Skeletal muscle satellite cell (primary cell): Measurements from ENCODE around the gene OR8K5. TPM values are rescaled to one million over a fixed set of nuclear protein-coding genes. Genes with fewer than 3 reads are reported as not detected.
"Not testable (repeated sequence)": the region's sequence is repeated elsewhere in the genome, so short reads cannot be mapped to it uniquely, and the experiment has no call there.

ENCODE experiments used
- H3K27me3 ChIP-seq: 2 replicates; pipeline ENCODE4 v1.7.0; 2013; ENCODE audit warnings: low read length; ENCODE audit not compliant: control insufficient read depth, insufficient read depth
- H3K36me3 ChIP-seq: 2 replicates; pipeline ENCODE4 v1.7.0; 2013; ENCODE audit warnings: mild to moderate bottlenecking, control low read depth, low read length; ENCODE audit not compliant: insufficient read depth
- H3K4me1 ChIP-seq: 2 replicates; pipeline ENCODE4 v1.7.0; 2013; ENCODE audit warnings: low read length; ENCODE audit not compliant: control insufficient read depth, insufficient read depth
- H3K4me2 ChIP-seq: 2 replicates; pipeline ENCODE4 v1.7.0; 2013; ENCODE audit warnings: mild to moderate bottlenecking, low read length
- H3K4me3 ChIP-seq: 2 replicates; pipeline ENCODE4 v1.7.0; 2013; ENCODE audit warnings: low read length
- H3K9ac ChIP-seq: 2 replicates; pipeline ENCODE4 v1.7.0; 2013; ENCODE audit warnings: mild to moderate bottlenecking, low read depth, low read length, moderate library complexity
- H3K9me3 ChIP-seq: replicated peaks from 2 replicates; pipeline ENCODE4 v1.7.0; 2013; ENCODE audit warnings: mild to moderate bottlenecking, control low read depth, low read length
- total RNA-seq: library from RNA; depleted of rRNA; stranded (reverse); fragments of >200 nt; gene quantifications from 2 replicates; pipeline ENCODE4 v1.2.3, GENCODE V29; 2012; rRNA removed

OR8K5 gene, protein sequence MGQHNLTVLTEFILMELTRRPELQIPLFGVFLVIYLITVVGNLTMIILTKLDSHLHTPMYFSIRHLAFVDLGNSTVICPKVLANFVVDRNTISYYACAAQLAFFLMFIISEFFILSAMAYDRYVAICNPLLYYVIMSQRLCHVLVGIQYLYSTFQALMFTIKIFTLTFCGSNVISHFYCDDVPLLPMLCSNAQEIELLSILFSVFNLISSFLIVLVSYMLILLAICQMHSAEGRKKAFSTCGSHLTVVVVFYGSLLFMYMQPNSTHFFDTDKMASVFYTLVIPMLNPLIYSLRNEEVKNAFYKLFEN
- total RNA-seq = not detected in 2 replicates

GRCh38 chr11:56160217-56160616 is at the start of gene OR8K5:
Gene OR8K5, minus strand, starts transcription at chr11:56160317. Its CDS starts 0 bp downstream, at chr11:56160317.
- no peak within 1 kb of the TSS for H3K4me3 ChIP-seq
- H3K27me3 ChIP-seq = no peaks in the 10 kb centered on the region
- no peaks in the 10 kb centered on the region for H3K36me3 ChIP-seq
- no peak within 1 kb of the TSS for H3K9ac ChIP-seq
- H3K4me1 ChIP-seq = no peaks in the 10 kb centered on the region
- no peak within 1 kb of the TSS for H3K4me2 ChIP-seq
- no peaks in the 10 kb centered on the region for H3K9me3 ChIP-seq

DNA sequence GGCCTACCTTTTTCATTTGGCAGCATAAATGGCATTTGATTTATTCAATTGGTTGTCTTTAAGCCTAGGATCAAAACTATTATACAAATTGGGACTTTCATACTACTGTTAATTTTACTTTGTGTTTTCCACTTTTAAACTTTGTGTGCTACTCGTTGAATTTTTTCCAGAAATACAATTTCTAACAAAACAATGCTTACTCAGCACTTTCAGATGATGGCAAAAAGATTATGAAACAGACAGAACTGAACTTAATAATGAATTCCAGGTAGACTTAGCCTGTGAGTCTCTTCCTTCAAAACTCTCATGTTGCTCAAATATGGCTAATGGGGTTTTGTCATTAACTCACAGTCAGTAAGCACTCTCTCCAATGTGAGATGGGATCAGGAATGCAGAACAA is 47.7 kb upstream of the OR8K5 start:
- no peaks in the 10 kb centered on the region for H3K4me1 ChIP-seq
- H3K9ac ChIP-seq = no peak overlapping the region
- H3K9me3 ChIP-seq = peaks cover 5% of the 10 kb centered on the region
- H3K27me3 ChIP-seq = no peaks in the 10 kb centered on the region
- H3K4me3 ChIP-seq = no peak overlapping the region
- no peaks in the 10 kb centered on the region for H3K36me3 ChIP-seq
- no peak overlapping the region for H3K4me2 ChIP-seq

DNA sequence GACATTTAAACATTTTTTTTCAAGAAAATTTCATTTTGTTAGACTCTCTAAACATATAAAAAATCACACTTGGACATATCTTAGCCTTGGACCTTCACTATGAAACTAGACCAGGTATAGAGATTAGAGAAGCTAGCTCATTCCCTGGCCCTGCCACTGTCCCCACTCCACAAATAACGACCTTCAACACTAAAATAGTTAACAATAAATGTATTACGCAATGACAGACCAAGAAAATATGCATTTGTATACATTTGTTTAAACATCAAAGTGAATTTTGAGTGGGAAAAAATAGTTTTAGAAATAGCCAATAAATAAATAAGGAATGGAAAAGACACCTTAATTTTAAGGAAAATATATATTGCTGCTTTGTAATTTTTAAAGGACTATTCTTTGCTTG is 37.2 kb upstream of the OR8K5 start:
- Histone ChIP-seq H3K9me3 (peaks cover 4% of the 10 kb centered on the region), H3K4me1 (no peaks in the 10 kb centered on the region), H3K4me3 (no peak overlapping the region), H3K27me3 (no peaks in the 10 kb centered on the region), H3K4me2 (no peak overlapping the region), H3K36me3 (no peaks in the 10 kb centered on the region), H3K9ac (no peak overlapping the region)

GRCh38 chr11:56196705-56197104 is 36.6 kb upstream of the OR8K5 start:
- no peaks in the 10 kb centered on the region for H3K27me3 ChIP-seq
- H3K4me1 ChIP-seq = no peaks in the 10 kb centered on the region
- H3K4me3 ChIP-seq = no peak overlapping the region
- H3K9me3 ChIP-seq = peaks cover 4% of the 10 kb centered on the region
- H3K9ac ChIP-seq = no peak overlapping the region
- H3K4me2 ChIP-seq = no peak overlapping the region
- no peaks in the 10 kb centered on the region for H3K36me3 ChIP-seq

DNA sequence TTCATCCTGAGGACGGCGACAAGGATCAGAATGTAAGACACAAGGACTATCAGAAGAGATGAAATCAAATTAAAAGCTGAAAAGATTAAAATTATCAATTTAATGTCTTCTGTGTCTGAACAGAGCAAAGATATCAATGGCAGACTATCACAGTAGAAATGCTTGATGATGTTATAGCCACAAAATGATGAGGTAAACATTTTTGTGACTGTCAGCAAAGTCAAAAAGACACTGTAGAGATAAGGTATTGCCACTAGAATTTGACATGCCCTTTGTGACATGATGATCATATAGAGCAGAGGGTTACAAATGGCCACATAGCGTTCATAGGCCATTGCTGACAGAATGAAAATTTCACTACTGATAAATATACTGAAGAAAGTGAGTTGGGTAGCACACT is 28.5 kb upstream of the OR8K5 start:
- H3K36me3 ChIP-seq = no peaks in the 10 kb centered on the region
- H3K9ac ChIP-seq = no peak overlapping the region
- no peaks in the 10 kb centered on the region for H3K4me1 ChIP-seq
- H3K27me3 ChIP-seq = no peaks in the 10 kb centered on the region
- no peak overlapping the region for H3K4me3 ChIP-seq
- H3K4me2 ChIP-seq = no peak overlapping the region
- H3K9me3 ChIP-seq = no peaks in the 10 kb centered on the region

- no peaks in the 10 kb centered on the region for H3K4me1 ChIP-seq
- H3K36me3 ChIP-seq = no peaks in the 10 kb centered on the region
- H3K4me2 ChIP-seq = no peak overlapping the region
- no peaks in the 10 kb centered on the region for H3K27me3 ChIP-seq
- H3K4me3 ChIP-seq = no peak overlapping the region
- H3K9ac ChIP-seq = no peak overlapping the region
- H3K9me3 ChIP-seq = no peaks in the 10 kb centered on the region
Measured at GRCh38 chr11:56183459-56183858, 23.3 kb upstream of the OR8K5 start.

DNA sequence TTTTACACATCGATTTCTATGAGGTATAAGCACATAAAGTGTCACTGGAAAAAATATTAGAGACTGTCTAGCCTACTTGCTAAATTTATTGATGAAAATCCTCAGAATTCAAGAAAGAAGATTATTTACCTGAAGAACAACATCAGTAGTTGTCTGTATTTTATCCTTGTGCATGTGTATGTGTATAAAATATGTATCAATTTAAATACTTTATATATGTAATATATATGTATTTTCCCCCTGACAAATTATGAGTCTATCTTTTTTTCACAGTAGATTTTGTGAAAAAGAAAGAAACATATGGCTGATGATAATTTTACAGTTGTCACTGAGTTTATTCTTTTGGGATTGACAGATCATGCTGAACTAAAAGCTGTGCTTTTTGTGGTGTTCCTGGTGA is 16.2 kb upstream of the OR8K5 start, which contains the start of gene OR5J2:
TSS of gene OR5J2 (plus strand) at position 301 of the 400 bp plus-strand sequence. CDS start at position 301, 0 bp downstream.
- no peak within 1 kb of the TSS for H3K4me3 ChIP-seq
- no peak within 1 kb of the TSS for H3K9ac ChIP-seq

DNA sequence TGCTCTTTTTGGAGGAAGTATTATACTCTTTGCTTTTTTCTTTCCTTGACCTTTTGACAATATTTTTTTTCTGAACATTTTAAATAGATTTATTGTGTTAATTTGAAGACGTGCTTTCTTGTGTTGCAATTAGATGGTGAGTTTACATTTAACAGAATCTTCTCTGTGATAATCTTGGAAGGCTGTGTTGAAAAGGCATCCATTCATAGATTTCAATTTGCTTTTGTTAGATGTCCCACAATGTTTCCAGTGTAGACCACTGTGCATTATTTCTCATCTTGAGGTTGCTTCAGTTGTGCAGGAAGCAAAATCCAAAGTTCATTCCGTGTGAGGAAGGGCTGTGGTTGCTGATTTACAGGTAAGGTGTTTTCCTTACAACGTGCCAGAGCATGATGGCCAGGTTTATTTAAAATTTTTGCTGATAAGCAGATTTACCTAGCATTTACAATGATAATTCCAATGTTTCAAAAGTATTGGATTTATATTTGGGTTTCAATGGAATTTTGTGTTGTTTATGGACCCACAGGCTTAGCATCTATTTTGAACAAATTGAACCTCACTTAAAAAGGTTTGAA is 12.2 kb upstream of the OR8K5 start:
- H3K36me3 ChIP-seq = no peaks in the 10 kb centered on the region
- no peak overlapping the region for H3K4me2 ChIP-seq
- H3K4me1 ChIP-seq = no peaks in the 10 kb centered on the region
- H3K4me3 ChIP-seq = no peak overlapping the region
- peaks cover 8% of the 10 kb centered on the region for H3K9me3 ChIP-seq
- H3K9ac ChIP-seq = no peak overlapping the region
- no peaks in the 10 kb centered on the region for H3K27me3 ChIP-seq

More for the DNA sequence above, 16.2 kb upstream of the OR8K5 start, which contains the start of gene OR5J2:
- no peaks in the 10 kb centered on the region for H3K36me3 ChIP-seq
- H3K27me3 ChIP-seq = no peaks in the 10 kb centered on the region
- H3K4me1 ChIP-seq = no peaks in the 10 kb centered on the region
- no peak within 1 kb of the TSS for H3K4me2 ChIP-seq
- H3K9me3 ChIP-seq = peaks cover 4% of the 10 kb centered on the region

GRCh38 chr11:56163804-56164203 is 3.7 kb upstream of the OR8K5 start:
- H3K4me3 ChIP-seq = no peak overlapping the region
- no peak overlapping the region for H3K9ac ChIP-seq
- H3K4me1 ChIP-seq = no peaks in the 10 kb centered on the region
- H3K27me3 ChIP-seq = no peaks in the 10 kb centered on the region
- H3K4me2 ChIP-seq = no peak overlapping the region
- no peaks in the 10 kb centered on the region for H3K9me3 ChIP-seq
- H3K36me3 ChIP-seq = no peaks in the 10 kb centered on the region

GRCh38 chr11:56152333-56152732 is 7.8 kb downstream of the OR8K5 start:
- no peak overlapping the region for H3K4me3 ChIP-seq
- peaks cover 5% of the 10 kb centered on the region for H3K9me3 ChIP-seq

DNA sequence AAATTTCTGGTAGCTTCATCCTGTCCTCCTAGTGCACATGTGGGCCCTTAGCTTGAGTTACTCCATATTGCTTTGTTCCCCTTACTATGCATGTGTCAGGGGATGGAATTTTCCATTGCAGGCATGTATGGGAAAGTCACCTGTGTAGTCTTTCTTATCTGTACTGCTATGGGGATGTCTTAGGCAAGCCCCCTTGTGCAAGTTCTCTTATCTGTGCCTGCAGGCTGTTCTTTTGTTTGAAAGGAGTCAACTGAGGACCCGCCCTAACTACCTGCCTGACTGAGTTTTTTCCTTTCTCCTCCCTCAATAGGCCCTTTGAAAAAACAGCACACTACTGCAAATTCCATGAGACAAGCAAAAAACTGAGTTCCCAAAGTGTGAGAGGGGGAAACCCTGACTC is 8.7 kb downstream of the OR8K5 start:
- Histone ChIP-seq H3K4me1 (no peaks in the 10 kb centered on the region), H3K36me3 (no peaks in the 10 kb centered on the region), H3K4me3 (no peak overlapping the region), H3K4me2 (no peak overlapping the region), H3K9me3 (peaks cover 5% of the 10 kb centered on the region), H3K27me3 (no peaks in the 10 kb centered on the region), H3K9ac (no peak overlapping the region)

More at GRCh38 chr11:56152333-56152732, 7.8 kb downstream of the OR8K5 start:
- Histone ChIP-seq H3K4me2 (no peak overlapping the region), H3K9ac (no peak overlapping the region), H3K27me3 (no peaks in the 10 kb centered on the region), H3K36me3 (no peaks in the 10 kb centered on the region), H3K4me1 (no peaks in the 10 kb centered on the region)

GRCh38 chr11:56143681-56144080 is 16.4 kb downstream of the OR8K5 start:
- not testable (repeated sequence) for H3K9me3 ChIP-seq, H3K36me3 ChIP-seq, H3K27me3 ChIP-seq, H3K4me3 ChIP-seq, H3K4me2 ChIP-seq, H3K4me1 ChIP-seq, H3K9ac ChIP-seq
